HL-60 (cell line): ENCODE data around the gene AFG3L2.

Experiments
- DNase-seq, 2 experiments: peaks; one replicate each; pipeline ENCODE4 v3.0.0-alpha.2; 2010 to 2020; ENCODE audit warnings: low read depth in 1 of 2, low spot score in 1 of 2
- H3K27ac ChIP-seq: fragments of 250-450 bp; sonication (Bioruptor Pico); replicated peaks from 2 replicates; pipeline ENCODE4 v1.5.1; 2020; ENCODE audit warnings: mild to moderate bottlenecking, moderate library complexity
- H3K27me3 ChIP-seq: fragments of 250-450 bp; sonication (Bioruptor Pico); 2 replicates; pipeline ENCODE4 v1.5.1; 2021; ENCODE audit warnings: mild to moderate bottlenecking, moderate library complexity; ENCODE audit not compliant: insufficient read depth, poor library complexity, severe bottlenecking
- H3K4me3 ChIP-seq: replicated peaks from 2 replicates; pipeline ENCODE4 v1.5.1; 2011; ENCODE audit warnings: mild to moderate bottlenecking, control low read depth, low read length; ENCODE audit not compliant: insufficient read depth
- GABPA ChIP-seq: IDR thresholded peaks from 2 replicates; pipeline ENCODE4 v1.6.1; 2012; ENCODE audit warnings: low read depth
- POLR2AphosphoS5 ChIP-seq: IDR thresholded peaks from 2 replicates; pipeline ENCODE4 v1.6.1; 2012; ENCODE audit warnings: low read depth
- REST ChIP-seq: IDR thresholded peaks from 2 replicates; pipeline ENCODE4 v1.6.1; 2012; ENCODE audit warnings: low read depth; ENCODE audit not compliant: insufficient replicate concordance
- SPI1 ChIP-seq: IDR thresholded peaks from 2 replicates; pipeline ENCODE4 v1.6.1; 2012; ENCODE audit warnings: low read depth, mild to moderate bottlenecking, borderline replicate concordance
- TF ChIP-seq, protein P1 (sequence below): IDR thresholded peaks from one replicate; pipeline ENCODE4 v1.5.1; 2011; ENCODE audit warnings: low read length, control low read depth, inconsistent platforms; ENCODE audit not compliant: insufficient read depth

AFG3L2 gene

GRCh38 chr18:12306752-12307700 is 70.0 kb downstream of the AFG3L2 start:
- H3K4me3 ChIP-seq = peak overlapping the region; percentile 6
- TF ChIP-seq REST (no peak), GABPA (no peak), SPI1 (no peak)
- H3K27me3 ChIP-seq = peaks cover 37% of the 10 kb centered on the region
- peak in 1 of 2 experiments; percentile 22 for DNase-seq
- no peak overlapping the region for H3K27ac ChIP-seq

GRCh38 chr18:12305930-12306629 is 70.9 kb downstream of the AFG3L2 start:
- Histone ChIP-seq H3K27ac (no peak overlapping the region), H3K27me3 (peaks cover 37% of the 10 kb centered on the region), H3K4me3 (no peak overlapping the region)
- DNase-seq = no peak
- TF ChIP-seq, protein P1, sequence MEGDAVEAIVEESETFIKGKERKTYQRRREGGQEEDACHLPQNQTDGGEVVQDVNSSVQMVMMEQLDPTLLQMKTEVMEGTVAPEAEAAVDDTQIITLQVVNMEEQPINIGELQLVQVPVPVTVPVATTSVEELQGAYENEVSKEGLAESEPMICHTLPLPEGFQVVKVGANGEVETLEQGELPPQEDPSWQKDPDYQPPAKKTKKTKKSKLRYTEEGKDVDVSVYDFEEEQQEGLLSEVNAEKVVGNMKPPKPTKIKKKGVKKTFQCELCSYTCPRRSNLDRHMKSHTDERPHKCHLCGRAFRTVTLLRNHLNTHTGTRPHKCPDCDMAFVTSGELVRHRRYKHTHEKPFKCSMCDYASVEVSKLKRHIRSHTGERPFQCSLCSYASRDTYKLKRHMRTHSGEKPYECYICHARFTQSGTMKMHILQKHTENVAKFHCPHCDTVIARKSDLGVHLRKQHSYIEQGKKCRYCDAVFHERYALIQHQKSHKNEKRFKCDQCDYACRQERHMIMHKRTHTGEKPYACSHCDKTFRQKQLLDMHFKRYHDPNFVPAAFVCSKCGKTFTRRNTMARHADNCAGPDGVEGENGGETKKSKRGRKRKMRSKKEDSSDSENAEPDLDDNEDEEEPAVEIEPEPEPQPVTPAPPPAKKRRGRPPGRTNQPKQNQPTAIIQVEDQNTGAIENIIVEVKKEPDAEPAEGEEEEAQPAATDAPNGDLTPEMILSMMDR = no peak

GRCh38 chr18:12305211-12305610 is 71.8 kb downstream of the AFG3L2 start:
- Histone ChIP-seq H3K27ac (no peak overlapping the region), H3K4me3 (no peak overlapping the region), H3K27me3 (peaks cover 41% of the 10 kb centered on the region)
- TF ChIP-seq REST (no peak), POLR2AphosphoS5 (no peak), GABPA (no peak)
- no peak for DNase-seq

DNA sequence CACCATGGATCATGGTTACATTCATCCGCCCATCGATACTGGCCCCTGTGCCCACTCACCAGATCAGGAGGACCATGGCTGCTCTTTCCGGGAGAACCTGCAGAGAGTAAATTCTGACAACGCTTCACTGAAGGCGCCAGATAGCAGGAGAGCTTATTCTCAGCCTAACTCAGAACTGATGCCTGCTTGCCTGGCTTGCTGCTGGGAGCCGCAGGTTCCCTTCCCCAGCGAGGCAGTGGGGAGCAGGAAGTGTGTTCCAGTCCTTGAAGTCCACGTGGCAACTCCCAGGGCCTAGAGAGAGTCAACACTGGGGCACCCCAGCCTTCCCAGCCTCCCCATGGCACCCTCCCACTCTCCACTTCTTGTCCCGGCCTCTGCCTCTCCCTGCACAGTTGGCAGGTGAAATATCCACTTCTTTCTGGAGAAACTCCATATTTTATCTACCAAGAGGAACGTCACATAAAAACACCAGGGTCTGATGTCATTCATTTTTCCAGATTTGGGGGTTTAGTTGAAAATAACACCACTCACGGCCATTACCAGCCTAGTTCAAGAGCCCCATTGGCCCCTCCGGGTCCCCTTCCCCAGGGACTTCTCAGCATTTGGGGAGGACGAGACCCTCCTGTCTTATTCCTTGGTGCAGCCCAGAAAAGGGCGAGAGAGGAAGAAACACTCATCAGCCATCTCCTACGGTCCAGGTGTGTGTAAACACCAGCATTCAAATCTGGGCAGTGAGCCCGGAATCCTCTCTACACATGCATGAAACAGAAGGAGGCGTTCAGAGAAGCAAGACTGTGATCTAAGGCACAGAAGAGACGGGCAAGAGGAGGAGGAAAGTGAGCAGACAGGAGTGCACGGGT is 72.4 kb downstream of the AFG3L2 start:
- no peak for DNase-seq
- no peak overlapping the region for H3K27ac ChIP-seq
- no peak overlapping the region for H3K4me3 ChIP-seq
- no peak for TF ChIP-seq REST
- no peak for TF ChIP-seq SPI1
- TF ChIP-seq, protein P1 = no peak
- TF ChIP-seq GABPA = no peak
- no peak for TF ChIP-seq POLR2AphosphoS5
- H3K27me3 ChIP-seq = peaks cover 42% of the 10 kb centered on the region
